ENCODE results near the gene ABCG1. TPM values are rescaled to one million over a fixed set of nuclear protein-coding genes. Genes with fewer than 3 reads are reported as not detected.
A peak's percentile ranks its signal among the peaks of the same experiment; 100 is the strongest.

Gene ABCG1
- total RNA-seq, 4 donors from 2014 or later = 32.0 to 54.0 (median 35.2) TPM

DNA sequence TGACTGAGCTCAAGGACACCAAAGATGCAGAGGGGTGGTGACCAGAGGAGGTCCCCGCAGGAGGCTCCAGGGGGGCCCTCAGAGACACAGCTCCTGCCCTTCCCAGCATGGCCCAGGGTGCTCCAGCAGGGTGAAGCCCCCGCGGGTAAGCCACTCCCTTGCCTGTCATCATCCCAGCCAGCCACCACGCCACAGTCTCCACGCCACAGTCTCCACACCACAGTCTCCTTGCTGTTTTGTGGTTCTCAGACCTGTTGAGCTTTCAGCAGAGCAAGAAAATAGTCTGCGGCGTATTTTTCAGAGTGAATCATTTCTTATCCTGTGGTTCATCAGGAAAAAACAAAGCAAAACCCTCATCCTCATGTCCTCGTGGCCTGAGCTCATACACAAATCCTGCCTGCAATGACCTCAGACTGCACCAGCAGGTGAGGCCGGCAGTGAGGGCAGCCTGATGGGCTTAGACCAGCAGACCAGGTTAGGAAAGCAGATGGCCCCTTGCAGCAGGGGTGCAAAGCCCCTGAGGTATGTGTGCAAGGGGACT, 25.7 kb upstream of the ABCG1 start:
- 68% methylated on average over 9 of the region's 9 CpGs for WGBS
- TF ChIP-seq, protein P1, sequence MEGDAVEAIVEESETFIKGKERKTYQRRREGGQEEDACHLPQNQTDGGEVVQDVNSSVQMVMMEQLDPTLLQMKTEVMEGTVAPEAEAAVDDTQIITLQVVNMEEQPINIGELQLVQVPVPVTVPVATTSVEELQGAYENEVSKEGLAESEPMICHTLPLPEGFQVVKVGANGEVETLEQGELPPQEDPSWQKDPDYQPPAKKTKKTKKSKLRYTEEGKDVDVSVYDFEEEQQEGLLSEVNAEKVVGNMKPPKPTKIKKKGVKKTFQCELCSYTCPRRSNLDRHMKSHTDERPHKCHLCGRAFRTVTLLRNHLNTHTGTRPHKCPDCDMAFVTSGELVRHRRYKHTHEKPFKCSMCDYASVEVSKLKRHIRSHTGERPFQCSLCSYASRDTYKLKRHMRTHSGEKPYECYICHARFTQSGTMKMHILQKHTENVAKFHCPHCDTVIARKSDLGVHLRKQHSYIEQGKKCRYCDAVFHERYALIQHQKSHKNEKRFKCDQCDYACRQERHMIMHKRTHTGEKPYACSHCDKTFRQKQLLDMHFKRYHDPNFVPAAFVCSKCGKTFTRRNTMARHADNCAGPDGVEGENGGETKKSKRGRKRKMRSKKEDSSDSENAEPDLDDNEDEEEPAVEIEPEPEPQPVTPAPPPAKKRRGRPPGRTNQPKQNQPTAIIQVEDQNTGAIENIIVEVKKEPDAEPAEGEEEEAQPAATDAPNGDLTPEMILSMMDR (IDR thresholded peaks at IDR 0.05) = no peak
- TF ChIP-seq POLR2A (IDR thresholded peaks at IDR 0.05) (no peak), POLR2AphosphoS5 (IDR thresholded peaks at IDR 0.05) (no peak), EP300 (IDR thresholded peaks at IDR 0.05) (no peak)
- Histone ChIP-seq H3K4me3 (no peak overlapping the region), H3K27ac (no peak overlapping the region), H3K27me3 (no peaks in the 10 kb centered on the region), H3K4me1 (peaks cover 19% of the 10 kb centered on the region), H3K36me3 (no peaks in the 10 kb centered on the region), H3K9me3 (no peaks in the 10 kb centered on the region)
- no peak for DNase-seq (ENCODE audit: low spot score in 2 of 2)

DNA sequence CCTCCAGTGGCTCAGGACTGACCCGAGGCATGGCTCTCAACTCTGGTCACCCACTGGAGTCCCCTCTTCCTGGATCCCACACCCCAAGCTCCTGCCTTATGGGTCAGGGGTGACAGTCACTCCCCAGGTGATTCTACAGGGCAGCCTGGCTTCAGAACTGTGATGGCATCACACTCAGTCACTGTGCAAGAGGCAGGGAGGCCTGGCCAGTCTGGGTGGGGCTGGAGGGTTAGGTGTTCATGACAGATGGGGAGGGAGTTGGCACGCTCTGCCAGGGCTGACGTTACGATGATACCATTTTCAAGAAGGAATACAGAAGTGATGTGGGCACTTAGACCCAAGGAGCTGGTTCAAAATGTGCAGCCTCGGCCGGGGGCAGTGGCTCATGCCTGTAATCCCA, 25.2 kb upstream of the ABCG1 start:
- Histone ChIP-seq H3K4me1 (peaks cover 16% of the 10 kb centered on the region), H3K36me3 (no peaks in the 10 kb centered on the region), H3K4me3 (no peak overlapping the region), H3K9me3 (no peaks in the 10 kb centered on the region), H3K27ac (no peak overlapping the region), H3K27me3 (no peaks in the 10 kb centered on the region)
- TF ChIP-seq POLR2A (IDR thresholded peaks at IDR 0.05) (no peak), EP300 (IDR thresholded peaks at IDR 0.05) (no peak), POLR2AphosphoS5 (IDR thresholded peaks at IDR 0.05) (no peak)
- TF ChIP-seq, protein P1 (IDR thresholded peaks at IDR 0.05) = no peak
- no peak for DNase-seq (ENCODE audit: low spot score in 2 of 2)
- 79% methylated on average over 6 of the region's 6 CpGs for WGBS

DNA sequence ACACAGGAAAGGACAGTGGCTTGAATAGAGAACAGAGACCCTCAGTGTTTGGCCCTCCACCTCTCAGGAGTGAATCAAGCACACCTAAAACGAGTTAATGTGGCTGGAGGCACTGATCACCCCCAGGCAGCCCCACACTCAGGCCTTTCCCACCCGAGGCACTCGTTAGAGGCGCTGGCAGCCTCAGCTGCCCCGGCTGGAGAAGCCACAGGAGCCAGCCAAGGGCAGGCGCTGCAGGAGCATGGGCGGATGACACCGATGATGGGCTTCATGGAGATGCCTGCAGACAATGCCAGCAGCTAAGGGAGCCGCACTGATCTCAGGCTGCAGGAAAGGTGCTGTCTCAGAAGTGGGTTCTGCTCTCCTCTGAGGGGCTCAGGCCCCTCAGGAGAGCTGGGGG, 24.1 kb upstream of the ABCG1 start:
- 77% methylated on average over 9 of the region's 9 CpGs for WGBS
- TF ChIP-seq EP300 (IDR thresholded peaks at IDR 0.05) (no peak), POLR2AphosphoS5 (IDR thresholded peaks at IDR 0.05) (no peak), POLR2A (IDR thresholded peaks at IDR 0.05) (no peak)
- TF ChIP-seq, protein P1 (IDR thresholded peaks at IDR 0.05) = no peak
- Histone ChIP-seq H3K36me3 (no peaks in the 10 kb centered on the region), H3K4me3 (no peak overlapping the region), H3K27me3 (no peaks in the 10 kb centered on the region), H3K4me1 (peaks cover 23% of the 10 kb centered on the region), H3K9me3 (no peaks in the 10 kb centered on the region), H3K27ac (no peak overlapping the region)
- no peak for DNase-seq (ENCODE audit: low spot score in 2 of 2)

DNA sequence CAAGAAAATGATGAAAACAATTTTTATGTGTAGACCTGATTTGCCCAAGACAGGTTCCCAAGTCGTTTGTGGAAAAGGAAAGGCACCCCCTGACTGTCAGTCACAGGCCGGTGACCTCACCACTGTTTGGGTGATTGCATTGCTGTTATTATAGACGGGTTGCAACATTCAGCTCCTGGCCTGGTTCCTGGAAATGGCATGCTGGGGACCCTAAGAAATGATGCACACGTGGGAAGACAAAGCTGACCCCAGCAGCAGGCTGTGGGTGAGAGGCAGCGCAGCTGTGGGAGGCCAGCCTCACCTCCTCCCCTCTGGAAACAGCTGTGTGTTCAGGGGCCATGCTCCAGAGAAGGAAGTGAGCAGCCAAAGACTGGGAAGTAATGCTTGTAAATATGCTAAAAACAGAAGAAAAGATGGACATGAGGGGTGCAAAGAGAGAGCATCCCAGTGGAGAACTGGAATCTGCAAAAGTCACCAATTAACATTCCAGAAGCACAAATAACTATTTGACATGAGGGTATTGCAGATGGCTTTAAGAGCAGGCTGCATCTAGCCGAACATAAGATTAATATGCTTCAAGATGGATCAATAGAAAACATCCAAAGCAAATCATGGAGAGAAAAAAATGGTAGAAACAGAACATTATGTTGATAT, 23.4 kb upstream of the ABCG1 start:
- Histone ChIP-seq H3K9me3 (no peaks in the 10 kb centered on the region), H3K36me3 (no peaks in the 10 kb centered on the region), H3K27me3 (no peaks in the 10 kb centered on the region), H3K4me1 (peaks cover 26% of the 10 kb centered on the region), H3K4me3 (no peak overlapping the region), H3K27ac (no peak overlapping the region)
- 70% methylated on average over 6 of the region's 6 CpGs for WGBS
- no peak for TF ChIP-seq POLR2A (IDR thresholded peaks at IDR 0.05)
- no peak for TF ChIP-seq POLR2AphosphoS5 (IDR thresholded peaks at IDR 0.05)
- TF ChIP-seq, protein P1 (IDR thresholded peaks at IDR 0.05) = no peak
- TF ChIP-seq EP300 (IDR thresholded peaks at IDR 0.05) = no peak
- no peak for DNase-seq (ENCODE audit: low spot score in 2 of 2)

DNA sequence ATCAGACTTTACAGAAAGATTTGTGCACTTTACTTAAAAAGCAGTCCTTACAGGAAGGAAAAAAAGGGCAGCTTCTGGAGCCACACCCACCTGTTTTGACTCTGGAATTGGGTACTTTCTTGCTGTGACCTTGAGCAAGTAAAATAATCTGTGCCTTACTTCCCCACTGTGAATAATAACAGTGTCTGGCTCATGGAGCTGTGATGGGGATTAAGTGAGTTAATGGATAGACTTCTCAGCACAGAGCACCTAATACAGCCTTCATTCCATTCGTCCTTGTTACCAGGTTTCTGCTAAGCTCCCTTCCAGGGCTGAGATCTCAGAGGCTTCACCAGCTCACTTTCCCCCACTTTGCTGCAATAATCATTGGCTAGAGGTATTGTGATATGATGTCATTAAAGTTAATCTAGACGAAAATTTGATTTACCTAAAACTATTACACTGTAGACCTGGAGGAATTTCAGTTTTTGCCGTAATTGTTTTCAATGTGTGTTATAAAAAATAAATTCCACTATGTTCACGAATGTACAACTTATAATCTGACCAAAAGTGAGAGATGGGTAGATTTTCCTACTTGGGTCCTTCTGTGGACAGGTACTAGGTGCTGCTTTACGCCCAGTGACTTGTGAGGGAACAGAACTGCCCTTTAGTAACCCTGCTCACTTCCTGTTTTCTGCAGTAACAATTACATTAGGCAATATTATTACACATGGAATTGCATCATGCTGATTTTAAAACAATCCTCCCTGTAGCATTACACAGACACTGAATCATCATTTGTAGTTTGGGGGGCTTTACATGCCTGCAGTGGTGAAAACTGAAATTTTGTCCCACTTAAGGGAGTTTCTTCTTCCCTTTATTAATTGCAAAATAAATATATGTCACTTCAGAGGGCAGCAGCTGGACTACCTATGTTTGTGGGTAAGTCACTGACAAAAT, 19.7 kb upstream of the ABCG1 start:
- Histone ChIP-seq H3K27me3 (no peaks in the 10 kb centered on the region), H3K9me3 (no peaks in the 10 kb centered on the region), H3K36me3 (no peaks in the 10 kb centered on the region), H3K4me3 (no peak overlapping the region), H3K27ac (peak overlapping the region; percentile 36), H3K4me1 (peaks cover 22% of the 10 kb centered on the region)
- 50% methylated on average over 5 of the region's 5 CpGs for WGBS
- DNase-seq (ENCODE audit: low spot score in 2 of 2) = no peak
- peak in 2 of 3 donors; percentile 42 to 92 for TF ChIP-seq POLR2AphosphoS5 (IDR thresholded peaks at IDR 0.05)
- TF ChIP-seq, protein P1 (IDR thresholded peaks at IDR 0.05) = no peak

Measured in suprapubic skin (tissue), 4 donors.